B cell (primary cell): ENCODE measurements around the gene CCDC93.

Experiments
- EZH2 ChIP-seq: IDR thresholded peaks from 2 replicates; pipeline ENCODE4 v1.6.1; 2012; ENCODE audit warnings: borderline replicate concordance, low read depth, mild to moderate bottlenecking, moderate library complexity, low read length; ENCODE audit not compliant: insufficient read depth, poor library complexity, severe bottlenecking
- TF ChIP-seq, protein P1 (sequence below): fragments of 200-600 bp; IDR thresholded peaks from one replicate; pipeline ENCODE4 v1.8.0; 2022; ENCODE audit warnings: antibody characterized with exemption, mild to moderate bottlenecking

GRCh38 chr2:118013221-118013723 lies 598 bp downstream of the CCDC93 start:
- TF ChIP-seq, protein P1, sequence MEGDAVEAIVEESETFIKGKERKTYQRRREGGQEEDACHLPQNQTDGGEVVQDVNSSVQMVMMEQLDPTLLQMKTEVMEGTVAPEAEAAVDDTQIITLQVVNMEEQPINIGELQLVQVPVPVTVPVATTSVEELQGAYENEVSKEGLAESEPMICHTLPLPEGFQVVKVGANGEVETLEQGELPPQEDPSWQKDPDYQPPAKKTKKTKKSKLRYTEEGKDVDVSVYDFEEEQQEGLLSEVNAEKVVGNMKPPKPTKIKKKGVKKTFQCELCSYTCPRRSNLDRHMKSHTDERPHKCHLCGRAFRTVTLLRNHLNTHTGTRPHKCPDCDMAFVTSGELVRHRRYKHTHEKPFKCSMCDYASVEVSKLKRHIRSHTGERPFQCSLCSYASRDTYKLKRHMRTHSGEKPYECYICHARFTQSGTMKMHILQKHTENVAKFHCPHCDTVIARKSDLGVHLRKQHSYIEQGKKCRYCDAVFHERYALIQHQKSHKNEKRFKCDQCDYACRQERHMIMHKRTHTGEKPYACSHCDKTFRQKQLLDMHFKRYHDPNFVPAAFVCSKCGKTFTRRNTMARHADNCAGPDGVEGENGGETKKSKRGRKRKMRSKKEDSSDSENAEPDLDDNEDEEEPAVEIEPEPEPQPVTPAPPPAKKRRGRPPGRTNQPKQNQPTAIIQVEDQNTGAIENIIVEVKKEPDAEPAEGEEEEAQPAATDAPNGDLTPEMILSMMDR, result no peak
- TF ChIP-seq EZH2, result no peak
